ENCODE results near the gene FBXL7.

- TF ChIP-seq, protein P1, sequence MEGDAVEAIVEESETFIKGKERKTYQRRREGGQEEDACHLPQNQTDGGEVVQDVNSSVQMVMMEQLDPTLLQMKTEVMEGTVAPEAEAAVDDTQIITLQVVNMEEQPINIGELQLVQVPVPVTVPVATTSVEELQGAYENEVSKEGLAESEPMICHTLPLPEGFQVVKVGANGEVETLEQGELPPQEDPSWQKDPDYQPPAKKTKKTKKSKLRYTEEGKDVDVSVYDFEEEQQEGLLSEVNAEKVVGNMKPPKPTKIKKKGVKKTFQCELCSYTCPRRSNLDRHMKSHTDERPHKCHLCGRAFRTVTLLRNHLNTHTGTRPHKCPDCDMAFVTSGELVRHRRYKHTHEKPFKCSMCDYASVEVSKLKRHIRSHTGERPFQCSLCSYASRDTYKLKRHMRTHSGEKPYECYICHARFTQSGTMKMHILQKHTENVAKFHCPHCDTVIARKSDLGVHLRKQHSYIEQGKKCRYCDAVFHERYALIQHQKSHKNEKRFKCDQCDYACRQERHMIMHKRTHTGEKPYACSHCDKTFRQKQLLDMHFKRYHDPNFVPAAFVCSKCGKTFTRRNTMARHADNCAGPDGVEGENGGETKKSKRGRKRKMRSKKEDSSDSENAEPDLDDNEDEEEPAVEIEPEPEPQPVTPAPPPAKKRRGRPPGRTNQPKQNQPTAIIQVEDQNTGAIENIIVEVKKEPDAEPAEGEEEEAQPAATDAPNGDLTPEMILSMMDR (IDR thresholded peaks at IDR 0.05) = no peak
- TF ChIP-seq POLR2A (IDR thresholded peaks at IDR 0.05) = no peak
Observed at GRCh38 chr5:15796096-15796495, 296.1 kb downstream of the FBXL7 start.

Measured in right lobe of liver (tissue), 4 donors.